Effector memory CD8-positive, alpha-beta T cell (primary cell): ENCODE measurements around the gene ROPN1.
A peak's percentile ranks its signal among the peaks of the same experiment; 100 is the strongest.
"Not testable (repeated sequence)": the region's sequence is repeated elsewhere in the genome, so short reads cannot be mapped to it uniquely, and the experiment has no call there.

Experiments
- ATAC-seq: fragments of 150-1000 bp; cut with Tn5 transposase; replicated peaks from 2 replicates; pipeline ENCODE4 v1.10.0; 2021; ENCODE audit warnings: mild to moderate bottlenecking, moderate library complexity
- DNase-seq, 3 experiments: peaks; one replicate each; pipeline ENCODE4 v3.0.0; 2021
- H3K27ac Mint-ChIP-seq, 2 donors: one replicate each; pipeline ENCODE4 v1.8.0; 2022; ENCODE audit warnings: mild to moderate bottlenecking in 2 of 2, mixed read lengths in 2 of 2, moderate library complexity in 2 of 2
- H3K27me3 Mint-ChIP-seq, 2 donors: one replicate each; pipeline ENCODE4 v1.8.0; 2022; ENCODE audit warnings: mixed read lengths in 2 of 2
- H3K36me3 Mint-ChIP-seq: one replicate; pipeline ENCODE4 v1.8.0; 2022; ENCODE audit warnings: mild to moderate bottlenecking, moderate library complexity, mixed read lengths; ENCODE audit not compliant: insufficient read depth
- H3K4me1 Mint-ChIP-seq, 2 donors: one replicate each; pipeline ENCODE4 v1.8.0; 2022; ENCODE audit warnings: low read depth in 2 of 2, mixed read lengths in 2 of 2
- H3K4me3 Mint-ChIP-seq, 2 donors: one replicate each; pipeline ENCODE4 v1.8.0; 2022; ENCODE audit warnings: mild to moderate bottlenecking in 2 of 2, mixed read lengths in 2 of 2, moderate library complexity in 2 of 2
- H3K9me3 Mint-ChIP-seq, 2 donors: one replicate each; pipeline ENCODE4 v1.8.0; 2022; ENCODE audit warnings: mixed read lengths in 2 of 2

ROPN1 gene

GRCh38 chr3:123980539-123980938, 11.4 kb downstream of the ROPN1 start:
- no peaks in the 10 kb centered on the region for H3K9me3 Mint-ChIP-seq
- DNase-seq (no peak), ATAC-seq (no peak)
- H3K4me1 Mint-ChIP-seq, result no peaks in the 10 kb centered on the region
- H3K27me3 Mint-ChIP-seq, result peaks cover 46 to 54% of the 10 kb centered on the region in 2 donors
- no peak overlapping the region for H3K4me3 Mint-ChIP-seq
- no peak overlapping the region for H3K27ac Mint-ChIP-seq
- H3K36me3 Mint-ChIP-seq, result no peaks in the 10 kb centered on the region

DNA sequence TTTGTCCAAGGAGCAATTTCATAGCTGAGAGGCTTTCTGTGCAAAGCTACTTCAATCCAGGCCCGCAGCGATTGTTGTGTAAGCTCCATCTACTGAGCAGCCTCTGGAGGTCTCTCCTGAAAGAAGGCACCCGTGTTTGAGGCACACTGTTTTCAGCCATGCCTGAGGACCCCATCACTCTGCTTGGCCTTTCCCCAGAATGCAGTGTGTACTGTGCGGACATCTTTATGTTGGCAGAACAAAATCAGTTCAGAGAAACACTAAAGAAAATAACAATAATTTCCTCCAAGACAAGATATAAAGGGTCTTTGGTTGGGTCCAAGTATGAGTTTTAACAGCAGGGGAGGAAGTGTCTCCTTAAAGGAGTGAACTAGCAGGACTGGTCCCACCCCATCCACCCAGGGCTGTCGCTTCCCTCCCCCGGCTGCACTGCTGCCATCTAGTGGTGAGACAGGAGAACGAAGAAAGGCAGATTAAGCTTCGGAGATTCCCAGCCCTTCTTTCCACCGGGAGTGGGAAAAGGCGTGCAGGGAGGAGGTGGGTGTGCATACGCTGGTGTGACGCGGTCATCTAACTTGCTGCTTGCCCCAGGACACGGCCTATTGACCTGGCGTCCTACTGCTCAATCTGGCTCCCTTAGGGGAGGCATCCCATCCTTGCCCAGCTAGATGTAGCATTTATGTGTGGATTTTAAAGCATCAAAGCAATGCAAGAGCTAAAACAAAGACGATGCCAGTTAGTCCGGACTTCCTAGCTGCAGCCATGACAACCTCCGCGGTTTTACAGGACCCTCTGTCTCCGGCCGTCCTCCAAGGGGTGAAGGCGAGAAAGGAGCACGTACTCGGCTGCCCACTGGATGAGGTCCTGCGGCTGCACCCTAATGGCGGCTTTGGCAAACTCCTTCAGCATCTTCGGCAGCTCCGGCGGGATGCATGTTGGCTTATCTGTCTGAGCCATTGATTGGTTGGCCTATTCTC, 12.1 kb downstream of the ROPN1 start:
- peak; percentile 5 to 22 (median 6) for DNase-seq
- ATAC-seq, result peak; percentile 78
- not testable (repeated sequence) for H3K27ac Mint-ChIP-seq, H3K4me1 Mint-ChIP-seq, H3K36me3 Mint-ChIP-seq, H3K9me3 Mint-ChIP-seq
- peaks cover 40 to 49% of the 10 kb centered on the region in 2 donors for H3K27me3 Mint-ChIP-seq
- peak overlapping the region in 1 of 2 donors; percentile 17 for H3K4me3 Mint-ChIP-seq

GRCh38 chr3:123976904-123977303, 15.0 kb downstream of the ROPN1 start:
- H3K27ac Mint-ChIP-seq, H3K9me3 Mint-ChIP-seq, DNase-seq, H3K4me3 Mint-ChIP-seq, ATAC-seq, H3K4me1 Mint-ChIP-seq, H3K36me3 Mint-ChIP-seq: not testable (repeated sequence)
- H3K27me3 Mint-ChIP-seq, result peaks cover 49 to 50% of the 10 kb centered on the region in 2 donors

- not testable (repeated sequence) for H3K4me1 Mint-ChIP-seq, H3K27ac Mint-ChIP-seq, H3K4me3 Mint-ChIP-seq, DNase-seq, H3K36me3 Mint-ChIP-seq, H3K9me3 Mint-ChIP-seq, ATAC-seq
- H3K27me3 Mint-ChIP-seq, result peaks cover 50 to 55% of the 10 kb centered on the region in 2 donors
Observed at GRCh38 chr3:123976181-123976898, 15.6 kb downstream of the ROPN1 start.

GRCh38 chr3:123975030-123975429, 16.9 kb downstream of the ROPN1 start:
- DNase-seq, H3K36me3 Mint-ChIP-seq, H3K4me3 Mint-ChIP-seq, H3K27ac Mint-ChIP-seq, H3K9me3 Mint-ChIP-seq, ATAC-seq, H3K4me1 Mint-ChIP-seq: not testable (repeated sequence)
- H3K27me3 Mint-ChIP-seq, result peaks cover 42 to 57% of the 10 kb centered on the region in 2 donors

DNA sequence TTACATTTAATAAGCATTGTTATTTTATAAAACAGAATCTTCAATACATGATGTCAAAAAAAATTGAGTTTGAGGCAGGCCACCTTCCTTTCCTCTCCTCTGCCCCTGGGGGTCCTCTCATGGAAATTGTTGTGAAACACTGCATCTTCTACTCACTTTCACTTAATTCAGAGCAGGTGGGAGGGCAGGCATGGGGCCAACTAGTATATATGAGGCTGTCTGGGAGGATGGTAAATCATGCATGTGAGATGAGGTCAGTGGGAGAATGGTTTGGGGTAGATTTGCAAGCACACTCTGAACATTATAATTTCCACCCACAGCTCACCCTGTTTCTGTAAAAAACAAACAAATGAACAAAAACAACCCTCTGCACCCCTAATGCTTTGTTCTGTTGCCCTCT, 20.5 kb downstream of the ROPN1 start:
- Mint-ChIP-seq H3K9me3 (no peaks in the 10 kb centered on the region), H3K4me1 (no peaks in the 10 kb centered on the region), H3K4me3 (no peak overlapping the region), H3K36me3 (no peaks in the 10 kb centered on the region), H3K27ac (no peak overlapping the region), H3K27me3 (peaks cover 51 to 54% of the 10 kb centered on the region in 2 donors)
- DNase-seq (no peak), ATAC-seq (no peak)

- H3K9me3 Mint-ChIP-seq, H3K36me3 Mint-ChIP-seq, DNase-seq, H3K4me3 Mint-ChIP-seq, H3K27ac Mint-ChIP-seq, H3K4me1 Mint-ChIP-seq, ATAC-seq: not testable (repeated sequence)
- peaks cover 32 to 41% of the 10 kb centered on the region in 2 donors for H3K27me3 Mint-ChIP-seq
Observed at GRCh38 chr3:123967260-123967659, 24.7 kb downstream of the ROPN1 start.

DNA sequence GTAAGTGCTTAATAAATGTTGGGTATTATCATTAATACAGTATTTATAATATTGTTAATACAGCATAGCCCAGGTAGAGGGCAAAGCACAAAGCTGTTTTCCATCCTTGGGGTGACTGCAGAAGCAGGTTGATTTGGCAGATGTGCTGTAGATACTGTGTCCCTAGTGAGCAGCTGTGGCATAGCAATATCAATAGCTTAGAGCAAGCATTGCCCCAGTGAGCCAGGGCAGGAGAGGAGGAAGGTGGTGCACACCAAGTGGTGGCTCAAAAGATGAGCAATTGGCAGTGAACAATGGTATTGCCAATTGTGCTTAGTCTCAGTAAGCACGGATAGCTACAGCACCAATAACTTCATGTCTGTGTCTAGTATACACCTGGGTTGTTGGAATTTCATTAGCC, 25.1 kb downstream of the ROPN1 start:
- H3K4me1 Mint-ChIP-seq, H3K27ac Mint-ChIP-seq, DNase-seq, H3K4me3 Mint-ChIP-seq, H3K9me3 Mint-ChIP-seq, H3K36me3 Mint-ChIP-seq: not testable (repeated sequence)
- ATAC-seq, result peak; percentile 83
- peaks cover 27 to 37% of the 10 kb centered on the region in 2 donors for H3K27me3 Mint-ChIP-seq

- peaks cover 17 to 22% of the 10 kb centered on the region in 2 donors for H3K27me3 Mint-ChIP-seq
- not testable (repeated sequence) for H3K27ac Mint-ChIP-seq, ATAC-seq, DNase-seq, H3K4me3 Mint-ChIP-seq, H3K4me1 Mint-ChIP-seq, H3K36me3 Mint-ChIP-seq, H3K9me3 Mint-ChIP-seq
Observed at GRCh38 chr3:123964793-123965192, 27.1 kb downstream of the ROPN1 start.

DNA sequence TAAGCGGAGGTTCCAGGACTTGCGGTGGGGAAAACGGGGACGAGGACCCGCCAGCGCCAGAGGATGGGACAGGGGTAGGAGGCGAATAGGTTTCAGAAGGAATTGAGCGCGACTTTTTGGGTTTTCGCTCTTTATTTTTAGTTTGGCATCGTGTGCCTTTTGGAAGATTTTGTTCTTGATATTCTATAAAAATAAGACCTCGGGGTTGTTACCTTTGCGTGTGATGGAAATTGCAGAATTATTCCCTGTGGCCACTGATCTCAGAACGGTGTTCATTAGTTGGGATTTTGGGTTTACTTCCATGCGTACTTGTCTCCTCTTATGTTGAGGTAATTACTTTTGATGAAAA, 30.4 kb downstream of the ROPN1 start:
- DNase-seq (no peak), ATAC-seq (no peak)
- no peaks in the 10 kb centered on the region for H3K36me3 Mint-ChIP-seq
- H3K4me3 Mint-ChIP-seq, result peak overlapping the region; percentile 94 to 95
- peaks cover 0 to 12% of the 10 kb centered on the region in 2 donors for H3K27me3 Mint-ChIP-seq
- H3K27ac Mint-ChIP-seq, result peak overlapping the region; percentile 96 to 97
- H3K9me3 Mint-ChIP-seq, result no peaks in the 10 kb centered on the region
- peaks cover 14 to 22% of the 10 kb centered on the region in 2 donors for H3K4me1 Mint-ChIP-seq

GRCh38 chr3:123960781-123961507, 31.0 kb downstream of the ROPN1 start, which contains the start of gene CCDC14:
Gene CCDC14, minus strand, starts transcription at chr3:123961229. Its CDS starts 56 bp downstream, at chr3:123961173.
- no peaks in the 10 kb centered on the region for H3K9me3 Mint-ChIP-seq
- peaks cover 0 to 12% of the 10 kb centered on the region in 2 donors for H3K27me3 Mint-ChIP-seq
- ATAC-seq (peak; percentile 81), DNase-seq (peak; percentile 45 to 58 (median 46))
- H3K4me1 Mint-ChIP-seq, result peaks cover 14 to 22% of the 10 kb centered on the region in 2 donors
- peak within 1 kb of the TSS; percentile 96 to 97 for H3K27ac Mint-ChIP-seq
- no peaks in the 10 kb centered on the region for H3K36me3 Mint-ChIP-seq
- H3K4me3 Mint-ChIP-seq, result peak within 1 kb of the TSS; percentile 94 to 95

DNA sequence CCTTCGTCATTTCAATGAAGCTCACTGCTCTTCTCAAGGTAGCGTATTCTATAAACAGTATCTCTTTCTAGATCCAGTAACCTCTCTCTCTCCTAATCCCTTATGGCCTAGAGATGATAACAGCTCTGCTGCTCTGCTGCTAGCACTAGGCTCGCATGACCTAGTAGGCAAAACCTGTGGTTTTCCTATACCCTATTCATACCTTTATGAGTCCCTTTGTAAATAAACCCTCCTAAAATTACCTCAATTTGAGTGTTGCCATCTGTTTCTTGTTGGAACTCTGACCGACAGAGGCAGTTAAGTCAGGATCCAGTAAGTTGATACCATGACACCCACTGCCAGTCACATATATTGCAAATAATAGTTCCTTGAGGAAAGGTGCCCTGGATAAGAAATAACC, 38.2 kb downstream of the ROPN1 start:
- no peak for ATAC-seq
- H3K4me3 Mint-ChIP-seq, result no peak overlapping the region
- H3K27ac Mint-ChIP-seq, result no peak overlapping the region
- no peaks in the 10 kb centered on the region for H3K9me3 Mint-ChIP-seq
- H3K27me3 Mint-ChIP-seq, result no peaks in the 10 kb centered on the region
- peaks cover 4 to 10% of the 10 kb centered on the region in 2 donors for H3K4me1 Mint-ChIP-seq
- peaks cover 4% of the 10 kb centered on the region for H3K36me3 Mint-ChIP-seq
- no peak for DNase-seq

DNA sequence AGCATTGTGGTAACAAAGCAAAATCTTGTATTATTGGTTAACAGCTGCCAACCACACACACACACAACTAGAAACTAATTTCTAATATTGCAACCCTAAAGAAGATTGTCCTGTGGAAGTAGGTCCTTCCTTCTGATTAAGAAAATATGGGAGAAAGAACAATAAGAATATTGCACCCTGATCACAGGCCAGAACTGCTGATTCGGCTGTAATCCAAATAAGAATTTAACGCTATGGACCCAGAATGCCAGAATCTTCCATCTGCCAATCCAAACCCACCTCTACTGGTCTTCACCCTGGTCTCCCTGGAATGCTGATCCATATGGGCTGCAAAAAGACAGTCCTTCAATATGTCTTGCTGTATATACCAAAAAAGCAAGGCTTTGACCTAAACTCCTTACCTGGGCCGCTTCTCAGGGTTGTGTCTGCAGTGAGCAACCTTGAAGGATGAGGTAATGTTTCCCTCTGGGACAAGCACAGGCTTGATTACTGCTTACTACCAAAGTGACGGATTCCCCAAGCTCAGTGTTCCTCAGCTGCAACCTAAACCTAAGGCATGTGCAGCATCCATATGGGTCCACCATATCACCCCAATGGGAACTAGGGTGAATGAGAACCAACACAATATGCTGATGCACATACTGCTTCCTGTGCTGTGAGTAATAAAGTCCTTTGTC, 38.9 kb downstream of the ROPN1 start:
- Mint-ChIP-seq H3K4me3 (no peak overlapping the region), H3K36me3 (peaks cover 8% of the 10 kb centered on the region), H3K9me3 (no peaks in the 10 kb centered on the region), H3K27ac (no peak overlapping the region), H3K4me1 (peaks cover 0 to 5% of the 10 kb centered on the region in 2 donors), H3K27me3 (no peaks in the 10 kb centered on the region)
- DNase-seq (no peak), ATAC-seq (no peak)
